Adrenal gland (tissue), 5 donors: ENCODE measurements around the gene TSKS.

Experiments used
- CTCF ChIP-seq, 6 experiments: fragments of 450-650 bp in 4 of 6; fragments of 200-600 bp in 2 of 6; sonication (generic) in 1 of 6; IDR thresholded peaks; 1 replicate in 5 of 6; 2 replicates in 1 of 6; pipeline versions ENCODE4 v1.5.1 to v1.8.0; 2016 to 2021; ENCODE audit warnings: antibody characterized with exemption in 6 of 6, mild to moderate bottlenecking in 2 of 6, moderate library complexity in 1 of 6
- POLR2A ChIP-seq, 2 donors: fragments of 450-650 bp; IDR thresholded peaks; one replicate each; pipeline ENCODE4 v1.6.1; 2017; ENCODE audit warnings: antibody characterized with exemption in 2 of 2, mild to moderate bottlenecking in 2 of 2, moderate library complexity in 1 of 2
- donor health status: DM: no; HTN: no; CAD: no.

DNA sequence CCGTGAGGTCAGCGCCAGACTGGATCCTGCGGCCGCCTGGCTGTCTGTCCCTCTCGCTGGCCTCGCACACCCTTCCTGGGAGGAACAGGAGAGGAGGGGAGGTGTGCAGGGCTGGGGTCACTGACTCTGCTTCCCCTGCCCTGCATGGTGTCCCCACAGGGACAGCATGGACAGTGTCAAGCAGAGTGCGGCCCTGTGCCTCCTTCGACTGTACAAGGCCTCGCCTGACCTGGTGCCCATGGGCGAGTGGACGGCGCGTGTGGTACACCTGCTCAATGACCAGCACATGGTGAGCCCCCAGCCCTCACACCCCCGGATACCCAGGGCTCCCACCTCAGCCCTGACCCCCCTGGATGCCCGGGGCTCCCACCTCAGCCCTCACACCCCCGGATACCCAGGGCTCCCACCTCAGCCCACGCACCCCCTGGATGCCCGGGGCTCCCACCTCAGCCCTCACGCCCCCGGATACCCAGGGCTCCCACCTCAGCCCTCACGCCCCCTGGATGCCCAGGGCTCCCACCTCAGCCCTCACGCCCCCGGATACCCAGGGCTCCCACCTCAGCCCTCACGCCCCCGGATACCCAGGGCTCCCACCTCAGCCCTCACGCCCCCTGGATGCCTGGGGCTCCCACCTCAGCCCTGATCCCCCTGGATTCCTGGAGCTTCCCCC, 28.8 kb upstream of the TSKS start:
- TF ChIP-seq CTCF (IDR thresholded peaks at IDR 0.05) (no peak), POLR2A (IDR thresholded peaks at IDR 0.05) (no peak)
